SK-N-SH treated with all-trans-retinoic acid at 6 μM for 48 hours (cell line): ENCODE data around the gene NEK4.

Experiments
- ARNTL ChIP-seq: fragments of 450-650 bp; formaldehyde crosslinking; IDR thresholded peaks from 2 replicates; pipeline ENCODE4 v1.5.0; 2020; ENCODE audit warnings: low read depth, mild to moderate bottlenecking, moderate library complexity, borderline replicate concordance
- BACH2 ChIP-seq: fragments of 250-450 bp; sonication (Bioruptor Pico); IDR thresholded peaks from 2 replicates; pipeline ENCODE4 v1.9.0; 2021; ENCODE audit warnings: mild to moderate bottlenecking, borderline replicate concordance
- CSDC2 ChIP-seq: fragments of 250-450 bp; sonication (Bioruptor Pico); IDR thresholded peaks from 2 replicates; pipeline ENCODE4 v1.5.0; 2020; ENCODE audit warnings: mild to moderate bottlenecking, moderate library complexity
- ESRRG ChIP-seq: fragments of 250-450 bp; sonication (Bioruptor Pico); IDR thresholded peaks from 2 replicates; pipeline ENCODE4 v1.6.1; 2021; ENCODE audit warnings: mild to moderate bottlenecking
- OSR1 ChIP-seq: fragments of 250-450 bp; sonication (Bioruptor Pico); IDR thresholded peaks from 2 replicates; pipeline ENCODE4 v1.8.0; 2022; ENCODE audit warnings: moderate library complexity, mild to moderate bottlenecking, inconsistent platforms
- RARB ChIP-seq: fragments of 250-450 bp; sonication (Bioruptor Pico); IDR thresholded peaks from 2 replicates; pipeline ENCODE4 v1.8.0; 2021; ENCODE audit warnings: mild to moderate bottlenecking, moderate library complexity
- TOX ChIP-seq: fragments of 250-450 bp; sonication (Bioruptor Pico); IDR thresholded peaks from 2 replicates; pipeline ENCODE4 v1.8.0; 2021; ENCODE audit warnings: mild to moderate bottlenecking, moderate library complexity, borderline replicate concordance
- ZC3H10 ChIP-seq: fragments of 250-450 bp; sonication (Bioruptor Pico); IDR thresholded peaks from 2 replicates; pipeline ENCODE4 v1.5.1; 2021; ENCODE audit warnings: mild to moderate bottlenecking, moderate library complexity
- ZFP3 ChIP-seq: fragments of 250-450 bp; sonication (Bioruptor Pico); IDR thresholded peaks from 2 replicates; pipeline ENCODE4 v1.5.0; 2020; ENCODE audit warnings: mild to moderate bottlenecking, moderate library complexity
- ZFP30 ChIP-seq: fragments of 450-650 bp; formaldehyde crosslinking; IDR thresholded peaks from 2 replicates; pipeline ENCODE4 v1.5.0; 2022; ENCODE audit warnings: mild to moderate bottlenecking, moderate library complexity
- ZNF8 ChIP-seq: fragments of 450-650 bp; formaldehyde crosslinking; IDR thresholded peaks from 2 replicates; pipeline ENCODE4 v1.5.0; 2020; ENCODE audit warnings: mild to moderate bottlenecking, moderate library complexity
- TF ChIP-seq, protein P1 (sequence below): fragments of 250-450 bp; sonication (Bioruptor Pico); IDR thresholded peaks from 2 replicates; pipeline ENCODE4 v1.5.1; 2021; ENCODE audit warnings: mild to moderate bottlenecking, moderate library complexity
- TF ChIP-seq, protein P2 (sequence below): fragments of 250-450 bp; sonication (Bioruptor Pico); IDR thresholded peaks from 2 replicates; pipeline ENCODE4 v1.8.0; 2020; ENCODE audit warnings: mild to moderate bottlenecking, moderate library complexity, borderline replicate concordance
- TF ChIP-seq, protein P3 (sequence below): fragments of 250-450 bp; sonication (Bioruptor Pico); IDR thresholded peaks from 2 replicates; pipeline ENCODE4 v1.5.0; 2020; ENCODE audit warnings: mild to moderate bottlenecking, moderate library complexity

DNA sequence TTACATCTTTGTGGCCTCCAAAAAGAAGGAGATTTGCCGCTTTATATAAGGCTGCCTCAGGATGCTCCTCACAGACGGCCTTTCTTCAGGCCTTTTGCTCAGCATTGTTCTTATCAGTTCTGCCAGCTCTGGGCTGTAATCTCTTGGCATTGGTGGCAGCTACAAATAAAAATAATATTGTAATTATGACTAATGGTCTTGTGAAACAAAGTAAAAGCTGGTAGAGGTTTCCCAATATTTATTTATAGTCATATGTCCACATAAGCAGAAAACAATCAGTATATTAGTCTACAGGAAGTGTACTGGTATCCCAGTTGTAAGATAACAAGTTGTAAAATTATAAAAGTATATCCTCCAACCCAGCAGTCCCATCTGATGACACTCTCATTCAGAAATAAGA, 7.3 kb downstream of the NEK4 start:
- TF ChIP-seq RARB (CRISPR knock-in tag) (no peak), ZFP30 (no peak), TOX (CRISPR knock-in tag) (no peak), ZC3H10 (CRISPR knock-in tag) (no peak), ZFP3 (no peak), OSR1 (CRISPR knock-in tag) (no peak), BACH2 (CRISPR knock-in tag) (no peak), CSDC2 (CRISPR knock-in tag) (no peak), ZNF8 (no peak), ARNTL (CRISPR knock-in tag) (no peak), ESRRG (CRISPR knock-in tag) (no peak)
- TF ChIP-seq, protein P1, sequence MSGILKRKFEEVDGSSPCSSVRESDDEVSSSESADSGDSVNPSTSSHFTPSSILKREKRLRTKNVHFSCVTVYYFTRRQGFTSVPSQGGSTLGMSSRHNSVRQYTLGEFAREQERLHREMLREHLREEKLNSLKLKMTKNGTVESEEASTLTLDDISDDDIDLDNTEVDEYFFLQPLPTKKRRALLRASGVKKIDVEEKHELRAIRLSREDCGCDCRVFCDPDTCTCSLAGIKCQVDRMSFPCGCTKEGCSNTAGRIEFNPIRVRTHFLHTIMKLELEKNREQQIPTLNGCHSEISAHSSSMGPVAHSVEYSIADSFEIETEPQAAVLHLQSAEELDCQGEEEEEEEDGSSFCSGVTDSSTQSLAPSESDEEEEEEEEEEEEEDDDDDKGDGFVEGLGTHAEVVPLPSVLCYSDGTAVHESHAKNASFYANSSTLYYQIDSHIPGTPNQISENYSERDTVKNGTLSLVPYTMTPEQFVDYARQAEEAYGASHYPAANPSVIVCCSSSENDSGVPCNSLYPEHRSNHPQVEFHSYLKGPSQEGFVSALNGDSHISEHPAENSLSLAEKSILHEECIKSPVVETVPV (CRISPR knock-in tag): no peak
- TF ChIP-seq, protein P2, sequence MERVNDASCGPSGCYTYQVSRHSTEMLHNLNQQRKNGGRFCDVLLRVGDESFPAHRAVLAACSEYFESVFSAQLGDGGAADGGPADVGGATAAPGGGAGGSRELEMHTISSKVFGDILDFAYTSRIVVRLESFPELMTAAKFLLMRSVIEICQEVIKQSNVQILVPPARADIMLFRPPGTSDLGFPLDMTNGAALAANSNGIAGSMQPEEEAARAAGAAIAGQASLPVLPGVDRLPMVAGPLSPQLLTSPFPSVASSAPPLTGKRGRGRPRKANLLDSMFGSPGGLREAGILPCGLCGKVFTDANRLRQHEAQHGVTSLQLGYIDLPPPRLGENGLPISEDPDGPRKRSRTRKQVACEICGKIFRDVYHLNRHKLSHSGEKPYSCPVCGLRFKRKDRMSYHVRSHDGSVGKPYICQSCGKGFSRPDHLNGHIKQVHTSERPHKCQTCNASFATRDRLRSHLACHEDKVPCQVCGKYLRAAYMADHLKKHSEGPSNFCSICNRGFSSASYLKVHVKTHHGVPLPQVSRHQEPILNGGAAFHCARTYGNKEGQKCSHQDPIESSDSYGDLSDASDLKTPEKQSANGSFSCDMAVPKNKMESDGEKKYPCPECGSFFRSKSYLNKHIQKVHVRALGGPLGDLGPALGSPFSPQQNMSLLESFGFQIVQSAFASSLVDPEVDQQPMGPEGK (CRISPR knock-in tag): no peak
- TF ChIP-seq, protein P3, sequence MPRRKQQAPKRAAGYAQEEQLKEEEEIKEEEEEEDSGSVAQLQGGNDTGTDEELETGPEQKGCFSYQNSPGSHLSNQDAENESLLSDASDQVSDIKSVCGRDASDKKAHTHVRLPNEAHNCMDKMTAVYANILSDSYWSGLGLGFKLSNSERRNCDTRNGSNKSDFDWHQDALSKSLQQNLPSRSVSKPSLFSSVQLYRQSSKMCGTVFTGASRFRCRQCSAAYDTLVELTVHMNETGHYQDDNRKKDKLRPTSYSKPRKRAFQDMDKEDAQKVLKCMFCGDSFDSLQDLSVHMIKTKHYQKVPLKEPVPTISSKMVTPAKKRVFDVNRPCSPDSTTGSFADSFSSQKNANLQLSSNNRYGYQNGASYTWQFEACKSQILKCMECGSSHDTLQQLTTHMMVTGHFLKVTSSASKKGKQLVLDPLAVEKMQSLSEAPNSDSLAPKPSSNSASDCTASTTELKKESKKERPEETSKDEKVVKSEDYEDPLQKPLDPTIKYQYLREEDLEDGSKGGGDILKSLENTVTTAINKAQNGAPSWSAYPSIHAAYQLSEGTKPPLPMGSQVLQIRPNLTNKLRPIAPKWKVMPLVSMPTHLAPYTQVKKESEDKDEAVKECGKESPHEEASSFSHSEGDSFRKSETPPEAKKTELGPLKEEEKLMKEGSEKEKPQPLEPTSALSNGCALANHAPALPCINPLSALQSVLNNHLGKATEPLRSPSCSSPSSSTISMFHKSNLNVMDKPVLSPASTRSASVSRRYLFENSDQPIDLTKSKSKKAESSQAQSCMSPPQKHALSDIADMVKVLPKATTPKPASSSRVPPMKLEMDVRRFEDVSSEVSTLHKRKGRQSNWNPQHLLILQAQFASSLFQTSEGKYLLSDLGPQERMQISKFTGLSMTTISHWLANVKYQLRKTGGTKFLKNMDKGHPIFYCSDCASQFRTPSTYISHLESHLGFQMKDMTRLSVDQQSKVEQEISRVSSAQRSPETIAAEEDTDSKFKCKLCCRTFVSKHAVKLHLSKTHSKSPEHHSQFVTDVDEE (CRISPR knock-in tag): no peak
